Body of pancreas (tissue), 4 donors: ENCODE data around the gene ABLIM3. TPM values are rescaled to one million over a fixed set of nuclear protein-coding genes. Genes with fewer than 3 reads are reported as not detected.

Experiments used
- ATAC-seq: fragments of 150-250 bp; one replicate; pipeline ENCODE4 v1.9.1; 2016
- DNase-seq, 4 donors: peaks; one replicate each; pipeline ENCODE4 v3.0.0-alpha.2; 2019
- H3K27ac ChIP-seq, 4 donors: fragments of 200-600 bp; sonication (generic); 1 replicate in 3 of 4; 2 replicates in 1 of 4; pipeline versions ENCODE4 v1.5.1 to v1.6.1; 2016 to 2019; ENCODE audit warnings: mild to moderate bottlenecking in 1 of 4, mixed read lengths in 1 of 4, moderate library complexity in 1 of 4
- H3K27me3 ChIP-seq, 2 donors: fragments of 200-600 bp; sonication (generic); one replicate each; pipeline ENCODE4 v1.6.0; 2016; ENCODE audit warnings: mild to moderate bottlenecking in 1 of 2
- H3K36me3 ChIP-seq, 2 donors: fragments of 200-600 bp; sonication (generic); replicated peaks in 1 of 2; 2 replicates each; pipeline ENCODE4 v1.5.1; 2016; ENCODE audit warnings: low read depth in 2 of 2; ENCODE audit not compliant: insufficient read depth in 1 of 2
- H3K4me1 ChIP-seq: fragments of 200-600 bp; sonication (generic); one replicate; pipeline ENCODE4 v1.6.0; 2016
- H3K4me3 ChIP-seq, 2 donors: fragments of 200-600 bp; sonication (generic); 1 replicate in 1 of 2; 2 replicates in 1 of 2; pipeline ENCODE4 v1.5.1; 2016 to 2019
- H3K9me3 ChIP-seq, 3 donors: fragments of 200-600 bp; sonication (generic); 1 replicate in 2 of 3; 2 replicates in 1 of 3; pipeline ENCODE4 v1.5.1; 2016
- CTCF ChIP-seq, 7 experiments: fragments of 450-650 bp in 4 of 7; fragments of 200-600 bp in 3 of 7; sonication (generic) in 3 of 7; IDR thresholded peaks; one replicate each; pipeline ENCODE4 v1.5.1; 2016 to 2019; ENCODE audit warnings: antibody characterized with exemption in 7 of 7
- POLR2A ChIP-seq, 3 donors: fragments of 450-650 bp; IDR thresholded peaks; one replicate each; pipeline ENCODE4 v1.6.1; 2016; ENCODE audit warnings: antibody characterized with exemption in 3 of 3, mild to moderate bottlenecking in 2 of 3
- WGBS, 2 donors: methylation state at CpG; one replicate each; pipeline ENCODE4 v1.1.5; 2017; 5-methylcytosine and 5-hydroxymethylcytosine counted together
- intact Hi-C: fragments of 100-400 bp; cut with DNase I; formaldehyde crosslinking; loops from one replicate; pipeline ENCODE4 v1.15.1; 2023
- total RNA-seq, 2 donors: library from RNA; depleted of rRNA; stranded (reverse); fragments of >200 nt; gene quantifications; one replicate each; pipeline ENCODE4 v1.1.0, GENCODE V29; 2016

The ABLIM3 gene
- total RNA-seq, 2 donors from 2014 or later: 3.9 to 11.2 TPM

GRCh38 chr5:149256451-149256850, 115.2 kb downstream of the ABLIM3 start:
- ATAC-seq: no peak
- H3K4me1 ChIP-seq: no peaks in the 10 kb centered on the region
- H3K36me3 ChIP-seq: no peaks in the 10 kb centered on the region
- no peaks in the 10 kb centered on the region for H3K9me3 ChIP-seq
- DNase-seq: no peak
- intact Hi-C loops: no loop called here
- no peak overlapping the region for H3K4me3 ChIP-seq
- H3K27ac ChIP-seq: no peak overlapping the region
- no peaks in the 10 kb centered on the region for H3K27me3 ChIP-seq
- TF ChIP-seq POLR2A (IDR thresholded peaks at IDR 0.05) (no peak), CTCF (IDR thresholded peaks at IDR 0.05) (no peak)

- H3K9me3 ChIP-seq: no peaks in the 10 kb centered on the region
- ATAC-seq: no peak
- WGBS, 2 donors: 29 to 33% methylated on average over 1 of the region's 1 CpG
- H3K4me1 ChIP-seq: no peaks in the 10 kb centered on the region
- H3K36me3 ChIP-seq: no peaks in the 10 kb centered on the region
- no peak overlapping the region for H3K4me3 ChIP-seq
- H3K27me3 ChIP-seq: no peaks in the 10 kb centered on the region
- no peak for DNase-seq
- intact Hi-C loops: no loop called here
- TF ChIP-seq POLR2A (IDR thresholded peaks at IDR 0.05): no peak
- TF ChIP-seq CTCF (IDR thresholded peaks at IDR 0.05): no peak
- no peak overlapping the region for H3K27ac ChIP-seq
These were observed 115.8 kb downstream of the ABLIM3 start for GRCh38 chr5:149257131-149257530.

DNA sequence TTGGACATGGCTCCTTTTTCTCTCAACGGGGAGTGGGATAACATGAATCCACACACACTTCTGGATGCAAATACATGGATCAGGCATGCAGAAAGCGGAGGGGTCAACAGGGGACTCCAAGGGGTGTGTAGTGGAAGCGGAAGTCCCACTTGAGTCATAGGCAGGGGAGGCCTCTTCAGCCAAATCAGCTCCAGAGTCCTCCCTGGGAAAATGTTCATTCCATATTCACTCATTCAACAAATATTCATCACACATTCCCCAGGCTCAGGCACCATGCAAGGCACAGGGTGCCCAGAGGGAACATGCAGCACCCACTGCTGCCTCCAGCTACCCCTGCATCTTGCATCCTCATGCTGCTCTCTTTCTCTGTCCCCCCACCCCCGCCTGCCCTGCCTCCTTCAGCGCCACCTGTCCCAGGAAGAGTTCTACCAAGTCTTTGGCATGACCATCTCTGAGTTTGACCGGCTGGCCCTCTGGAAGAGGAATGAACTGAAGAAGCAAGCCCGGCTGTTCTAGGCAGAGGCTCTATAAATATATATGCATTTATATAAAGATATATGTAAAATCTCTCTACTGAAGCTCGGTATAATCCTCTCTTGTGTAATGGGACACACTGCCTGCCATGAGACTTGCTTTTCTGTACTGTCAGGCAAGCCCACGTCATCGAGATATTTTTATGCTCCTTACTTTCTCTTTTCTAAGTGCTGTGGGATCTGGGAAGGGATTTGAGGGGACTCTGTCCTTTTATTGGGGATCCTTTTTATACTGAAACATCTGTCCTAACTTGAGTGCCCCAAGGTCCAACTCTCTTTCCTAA, 116.8 kb downstream of the ABLIM3 start:
- intact Hi-C loops: no loop called here
- Histone ChIP-seq H3K36me3 (no peaks in the 10 kb centered on the region), H3K4me1 (no peaks in the 10 kb centered on the region), H3K4me3 (no peak overlapping the region), H3K27me3 (no peaks in the 10 kb centered on the region), H3K27ac (no peak overlapping the region), H3K9me3 (no peaks in the 10 kb centered on the region)
- TF ChIP-seq POLR2A (IDR thresholded peaks at IDR 0.05): no peak
- no peak for TF ChIP-seq CTCF (IDR thresholded peaks at IDR 0.05)
- DNase-seq (no peak), ATAC-seq (no peak)
- 72 to 83% methylated on average over 10 of the region's 10 CpGs for WGBS, 2 donors

DNA sequence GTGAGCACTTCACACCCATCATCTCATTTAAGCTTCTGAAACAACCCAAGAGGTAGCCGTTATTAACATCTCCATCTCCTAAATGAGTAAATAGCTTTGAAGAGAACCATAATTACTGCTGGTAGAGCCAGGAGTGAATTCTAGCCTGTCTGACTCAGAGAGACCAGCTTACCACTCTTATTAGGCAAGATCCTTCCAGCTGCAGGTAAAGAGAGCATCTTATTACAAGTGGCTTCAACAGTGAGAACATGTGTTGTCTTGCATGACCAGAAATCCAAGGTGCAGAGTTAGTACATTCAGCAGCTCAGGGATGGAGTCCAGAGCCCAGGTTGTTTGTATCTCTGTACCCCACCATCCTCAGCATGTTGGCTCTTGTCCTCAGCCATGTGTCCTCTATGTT, 119.5 kb downstream of the ABLIM3 start:
- ATAC-seq (no peak), DNase-seq (no peak)
- TF ChIP-seq CTCF (IDR thresholded peaks at IDR 0.05) (no peak), POLR2A (IDR thresholded peaks at IDR 0.05) (no peak)
- intact Hi-C loops: loop anchor here (10.0 kb wide), 1 partner anchor 126 kb away; no protein-coding TSS in a partner anchor
- Histone ChIP-seq H3K36me3 (no peaks in the 10 kb centered on the region), H3K4me1 (no peaks in the 10 kb centered on the region), H3K4me3 (no peak overlapping the region), H3K27ac (no peak overlapping the region), H3K27me3 (no peaks in the 10 kb centered on the region), H3K9me3 (no peaks in the 10 kb centered on the region)
- WGBS, 2 donors: 67 to 68% methylated on average over 1 of the region's 1 CpG

DNA sequence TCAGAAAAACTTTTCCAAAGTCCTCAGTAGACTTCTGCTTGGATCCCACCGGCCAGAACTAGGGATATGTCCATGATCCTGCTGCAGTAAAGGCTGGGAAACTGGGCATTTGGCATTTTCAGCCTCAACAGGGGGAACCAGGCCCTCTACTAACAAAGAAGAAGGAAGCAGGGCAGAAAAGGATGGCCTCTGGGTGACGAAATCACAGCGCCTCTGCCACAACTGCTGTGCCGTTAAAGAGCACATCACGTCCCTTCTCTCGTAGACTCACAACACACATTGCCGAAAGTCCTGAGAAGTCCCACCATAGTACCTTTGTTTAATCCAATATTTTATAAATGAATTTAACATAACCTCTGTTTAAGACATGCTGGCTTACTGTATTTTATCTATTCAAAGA, 120.0 kb downstream of the ABLIM3 start:
- Histone ChIP-seq H3K27ac (no peak overlapping the region), H3K27me3 (no peaks in the 10 kb centered on the region), H3K36me3 (no peaks in the 10 kb centered on the region), H3K9me3 (no peaks in the 10 kb centered on the region), H3K4me1 (no peaks in the 10 kb centered on the region), H3K4me3 (no peak overlapping the region)
- no peak for TF ChIP-seq CTCF (IDR thresholded peaks at IDR 0.05)
- no peak for ATAC-seq
- intact Hi-C loops: loop anchor here (10.0 kb wide), 1 partner anchor 126 kb away; no protein-coding TSS in a partner anchor
- WGBS, 2 donors: 54 to 74% methylated on average over 7 of the region's 7 CpGs
- DNase-seq: no peak
